HG03442 (cell line): Measurements from ENCODE around the gene SLC35A4.

Experiments
- ATAC-seq: cut with Tn5 transposase; IDR thresholded peaks from one replicate; pipeline ENCODE4 v1.9.1; 2021; ENCODE audit warnings: mild to moderate bottlenecking, moderate library complexity; ENCODE audit not compliant: unreplicated experiment

SLC35A4 gene

GRCh38 chr5:140564196-140565023 lies at the start of gene SLC35A4, which contains the start of gene APBB3:
SLC35A4 (plus strand) TSS chr5:140564828; CDS start chr5:140567170, 2,342 bp downstream.
APBB3 (minus strand) TSS chr5:140564598; CDS start chr5:140564245, 353 bp downstream.
- peak; percentile 84 for ATAC-seq

- ATAC-seq: no peak
These were observed 40.6 kb upstream of the SLC35A4 start for GRCh38 chr5:140524003-140524402.

- no peak for ATAC-seq
These were observed 24.4 kb upstream of the SLC35A4 start for GRCh38 chr5:140540227-140540626.

- ATAC-seq: no peak
These were observed 21.7 kb upstream of the SLC35A4 start for GRCh38 chr5:140542972-140543371.

- no peak for ATAC-seq
These were observed 19.6 kb upstream of the SLC35A4 start for GRCh38 chr5:140544986-140545385.

GRCh38 chr5:140545606-140546005 lies 19.0 kb upstream of the SLC35A4 start:
- ATAC-seq: no peak

GRCh38 chr5:140546851-140547507 lies 17.6 kb upstream of the SLC35A4 start:
- ATAC-seq: no peak

GRCh38 chr5:140547508-140548299 lies 16.9 kb upstream of the SLC35A4 start, which contains the start of gene EIF4EBP3:
EIF4EBP3 (plus strand) TSS chr5:140547662; CDS start chr5:140547738, 76 bp downstream.
- peak; percentile 100 for ATAC-seq

- ATAC-seq: no peak
These were observed 16.3 kb upstream of the SLC35A4 start for GRCh38 chr5:140548300-140548688.

- ATAC-seq: no peak
These were observed 15.8 kb upstream of the SLC35A4 start for GRCh38 chr5:140548791-140549190.

GRCh38 chr5:140549237-140550144 lies 15.1 kb upstream of the SLC35A4 start:
- no peak for ATAC-seq

GRCh38 chr5:140550147-140551079 lies 14.2 kb upstream of the SLC35A4 start:
- ATAC-seq: no peak

GRCh38 chr5:140551872-140552271 lies 12.8 kb upstream of the SLC35A4 start:
- ATAC-seq: no peak

- no peak for ATAC-seq
These were observed 11.0 kb upstream of the SLC35A4 start for GRCh38 chr5:140553657-140554056.

- ATAC-seq: no peak
These were observed 10.2 kb upstream of the SLC35A4 start for GRCh38 chr5:140554454-140554853.

- no peak for ATAC-seq
These were observed 8.8 kb upstream of the SLC35A4 start for GRCh38 chr5:140555747-140556312.

GRCh38 chr5:140556438-140556837 lies 8.2 kb upstream of the SLC35A4 start:
- ATAC-seq: no peak

- ATAC-seq: peak; percentile 95
These were observed 7.4 kb upstream of the SLC35A4 start, which contains the start of gene SRA1 for GRCh38 chr5:140557136-140557805. SRA1 (minus strand) TSS chr5:140557473; CDS start chr5:140557452, 21 bp downstream.
